A549 (cell line): ENCODE measurements around the gene GTF2H4.

Experiments
- CTCF ChIP-seq: fragments of >200 bp; sonication (Bioruptor Twin); formaldehyde crosslinking; IDR thresholded peaks from 3 replicates; pipeline ENCODE4 v1.5.1; 2016
- JUNB ChIP-seq: fragments of >200 bp; sonication (Bioruptor Twin); formaldehyde crosslinking; IDR thresholded peaks from 2 replicates; pipeline ENCODE4 v1.6.1; 2016
- POLR2A ChIP-seq: IDR thresholded peaks from 2 replicates; pipeline ENCODE4 v1.6.1; 2012; ENCODE audit warnings: mild to moderate bottlenecking, low read length

- TF ChIP-seq CTCF = no peak
- no peak for TF ChIP-seq POLR2A
- no peak for TF ChIP-seq JUNB
Measured at GRCh38 chr6:30891450-30891723, 16.6 kb upstream of the GTF2H4 start.
